Skeletal muscle satellite cell (primary cell): ENCODE results near the gene PPM1H.

Experiments used
- H3K27me3 ChIP-seq: 2 replicates; pipeline ENCODE4 v1.7.0; 2013; ENCODE audit warnings: low read length; ENCODE audit not compliant: control insufficient read depth, insufficient read depth
- H3K36me3 ChIP-seq: 2 replicates; pipeline ENCODE4 v1.7.0; 2013; ENCODE audit warnings: mild to moderate bottlenecking, control low read depth, low read length; ENCODE audit not compliant: insufficient read depth
- H3K4me1 ChIP-seq: 2 replicates; pipeline ENCODE4 v1.7.0; 2013; ENCODE audit warnings: low read length; ENCODE audit not compliant: control insufficient read depth, insufficient read depth
- H3K4me2 ChIP-seq: 2 replicates; pipeline ENCODE4 v1.7.0; 2013; ENCODE audit warnings: mild to moderate bottlenecking, low read length
- H3K4me3 ChIP-seq: 2 replicates; pipeline ENCODE4 v1.7.0; 2013; ENCODE audit warnings: low read length
- H3K9ac ChIP-seq: 2 replicates; pipeline ENCODE4 v1.7.0; 2013; ENCODE audit warnings: mild to moderate bottlenecking, low read depth, low read length, moderate library complexity
- H3K9me3 ChIP-seq: replicated peaks from 2 replicates; pipeline ENCODE4 v1.7.0; 2013; ENCODE audit warnings: mild to moderate bottlenecking, control low read depth, low read length

PPM1H gene

GRCh38 chr12:62916632-62917425, 18.1 kb downstream of the PPM1H start:
- Histone ChIP-seq H3K36me3 (no peaks in the 10 kb centered on the region), H3K27me3 (no peaks in the 10 kb centered on the region), H3K4me3 (no peak overlapping the region), H3K9ac (no peak overlapping the region), H3K4me1 (peaks cover 16% of the 10 kb centered on the region), H3K4me2 (no peak overlapping the region), H3K9me3 (no peaks in the 10 kb centered on the region)

- H3K36me3 ChIP-seq = no peaks in the 10 kb centered on the region
- no peak overlapping the region for H3K4me3 ChIP-seq
- H3K4me1 ChIP-seq = peaks cover 16% of the 10 kb centered on the region
- no peak overlapping the region for H3K4me2 ChIP-seq
- no peaks in the 10 kb centered on the region for H3K27me3 ChIP-seq
- H3K9me3 ChIP-seq = no peaks in the 10 kb centered on the region
- H3K9ac ChIP-seq = no peak overlapping the region
Measured at GRCh38 chr12:62915204-62915529, 19.8 kb downstream of the PPM1H start.

GRCh38 chr12:62914443-62915203, 20.3 kb downstream of the PPM1H start:
- Histone ChIP-seq H3K4me1 (peaks cover 11% of the 10 kb centered on the region), H3K4me2 (no peak overlapping the region), H3K4me3 (no peak overlapping the region), H3K36me3 (no peaks in the 10 kb centered on the region), H3K27me3 (no peaks in the 10 kb centered on the region), H3K9ac (no peak overlapping the region), H3K9me3 (no peaks in the 10 kb centered on the region)

GRCh38 chr12:62913380-62913779, 21.6 kb downstream of the PPM1H start:
- Histone ChIP-seq H3K9ac (no peak overlapping the region), H3K27me3 (no peaks in the 10 kb centered on the region), H3K9me3 (no peaks in the 10 kb centered on the region)

GRCh38 chr12:62912644-62913043, 22.3 kb downstream of the PPM1H start:
- Histone ChIP-seq H3K9me3 (no peaks in the 10 kb centered on the region), H3K36me3 (no peaks in the 10 kb centered on the region), H3K27me3 (no peaks in the 10 kb centered on the region), H3K4me2 (no peak overlapping the region), H3K4me1 (no peaks in the 10 kb centered on the region), H3K4me3 (no peak overlapping the region), H3K9ac (no peak overlapping the region)

More at GRCh38 chr12:62913380-62913779, 21.6 kb downstream of the PPM1H start:
- Histone ChIP-seq H3K4me3 (no peak overlapping the region), H3K4me2 (no peak overlapping the region), H3K36me3 (no peaks in the 10 kb centered on the region), H3K4me1 (peaks cover 4% of the 10 kb centered on the region)

GRCh38 chr12:62911286-62911685, 23.7 kb downstream of the PPM1H start:
- H3K4me3 ChIP-seq = no peak overlapping the region
- no peaks in the 10 kb centered on the region for H3K27me3 ChIP-seq
- H3K4me2 ChIP-seq = no peak overlapping the region
- no peaks in the 10 kb centered on the region for H3K9me3 ChIP-seq
- no peaks in the 10 kb centered on the region for H3K4me1 ChIP-seq
- no peaks in the 10 kb centered on the region for H3K36me3 ChIP-seq
- no peak overlapping the region for H3K9ac ChIP-seq

GRCh38 chr12:62910549-62911169, 24.3 kb downstream of the PPM1H start:
- no peaks in the 10 kb centered on the region for H3K4me1 ChIP-seq
- no peak overlapping the region for H3K4me3 ChIP-seq
- H3K27me3 ChIP-seq = no peaks in the 10 kb centered on the region
- no peak overlapping the region for H3K9ac ChIP-seq
- no peak overlapping the region for H3K4me2 ChIP-seq
- no peaks in the 10 kb centered on the region for H3K9me3 ChIP-seq
- H3K36me3 ChIP-seq = no peaks in the 10 kb centered on the region

GRCh38 chr12:62909340-62909739, 25.6 kb downstream of the PPM1H start:
- no peak overlapping the region for H3K4me3 ChIP-seq
- no peak overlapping the region for H3K9ac ChIP-seq
- H3K4me1 ChIP-seq = no peaks in the 10 kb centered on the region
- no peaks in the 10 kb centered on the region for H3K36me3 ChIP-seq
- no peak overlapping the region for H3K4me2 ChIP-seq
- H3K9me3 ChIP-seq = no peaks in the 10 kb centered on the region
- H3K27me3 ChIP-seq = no peaks in the 10 kb centered on the region

GRCh38 chr12:62908674-62909073, 26.3 kb downstream of the PPM1H start:
- no peaks in the 10 kb centered on the region for H3K27me3 ChIP-seq
- no peak overlapping the region for H3K4me3 ChIP-seq
- no peaks in the 10 kb centered on the region for H3K4me1 ChIP-seq
- H3K9me3 ChIP-seq = no peaks in the 10 kb centered on the region
- H3K36me3 ChIP-seq = no peaks in the 10 kb centered on the region
- no peak overlapping the region for H3K9ac ChIP-seq
- H3K4me2 ChIP-seq = no peak overlapping the region

- H3K4me2 ChIP-seq = no peak overlapping the region
- no peaks in the 10 kb centered on the region for H3K27me3 ChIP-seq
- peaks cover 8% of the 10 kb centered on the region for H3K4me1 ChIP-seq
- H3K36me3 ChIP-seq = no peaks in the 10 kb centered on the region
- no peaks in the 10 kb centered on the region for H3K9me3 ChIP-seq
- no peak overlapping the region for H3K4me3 ChIP-seq
- H3K9ac ChIP-seq = no peak overlapping the region
Measured at GRCh38 chr12:62907561-62907960, 27.4 kb downstream of the PPM1H start.

GRCh38 chr12:62907078-62907477, 27.9 kb downstream of the PPM1H start:
- no peak overlapping the region for H3K4me3 ChIP-seq
- H3K27me3 ChIP-seq = no peaks in the 10 kb centered on the region
- H3K4me1 ChIP-seq = peaks cover 8% of the 10 kb centered on the region
- H3K4me2 ChIP-seq = no peak overlapping the region
- H3K36me3 ChIP-seq = no peaks in the 10 kb centered on the region
- no peak overlapping the region for H3K9ac ChIP-seq
- H3K9me3 ChIP-seq = no peaks in the 10 kb centered on the region
